Spleen (tissue), 11 donors: ENCODE data around the gene TCAF2. TPM values are rescaled to one million over a fixed set of nuclear protein-coding genes. Genes with fewer than 3 reads are reported as not detected.
"Not testable (repeated sequence)": the region's sequence is repeated elsewhere in the genome, so short reads cannot be mapped to it uniquely, and the experiment has no call there.

Experiments used
- DNase-seq: peaks from one replicate; pipeline ENCODE4 v3.0.0-alpha.2; 2020
- H3K27ac ChIP-seq, 8 donors: fragments of 200-600 bp; sonication (generic) in 7 of 8; 1 replicate in 4 of 8; 2 replicates in 4 of 8; pipeline versions ENCODE4 v1.5.0 to v1.8.0; 2016 to 2021; ENCODE audit warnings: inconsistent platforms in 4 of 8, mild to moderate bottlenecking in 4 of 8, moderate library complexity in 1 of 8
- H3K27me3 ChIP-seq, 7 donors: fragments of 200-600 bp; sonication (generic) in 6 of 7; replicated peaks in 1 of 7; 1 replicate in 4 of 7; 2 replicates in 3 of 7; pipeline versions ENCODE4 v1.5.0 to v1.8.0; 2016 to 2021; ENCODE audit warnings: inconsistent platforms in 3 of 7, mild to moderate bottlenecking in 1 of 7
- H3K36me3 ChIP-seq, 6 donors: fragments of 200-600 bp; sonication (generic) in 5 of 6; 1 replicate in 4 of 6; 2 replicates in 2 of 6; pipeline versions ENCODE4 v1.5.0 to v1.8.0; 2016 to 2021; ENCODE audit warnings: inconsistent platforms in 2 of 6
- H3K4me1 ChIP-seq, 6 donors: fragments of 200-600 bp; sonication (generic) in 5 of 6; 1 replicate in 3 of 6; 2 replicates in 3 of 6; pipeline versions ENCODE4 v1.5.0 to v1.8.0; 2016 to 2021; ENCODE audit warnings: inconsistent platforms in 3 of 6
- H3K4me3 ChIP-seq, 8 donors: fragments of 200-600 bp; sonication (generic) in 7 of 8; 1 replicate in 4 of 8; 2 replicates in 4 of 8; pipeline versions ENCODE4 v1.5.0 to v1.8.0; 2016 to 2021; ENCODE audit warnings: inconsistent platforms in 4 of 8, mild to moderate bottlenecking in 4 of 8, moderate library complexity in 2 of 8
- H3K9me3 ChIP-seq, 8 donors: fragments of 200-600 bp; sonication (generic) in 7 of 8; 1 replicate in 4 of 8; 2 replicates in 4 of 8; pipeline versions ENCODE4 v1.5.0 to v1.8.0; 2016 to 2021; ENCODE audit warnings: inconsistent platforms in 4 of 8
- CTCF ChIP-seq, 11 experiments: fragments of 200-600 bp in 7 of 11; fragments of 450-650 bp in 4 of 11; sonication (generic) in 4 of 11; IDR thresholded peaks in 8 of 11; conservative IDR thresholded peaks in 3 of 11; 1 replicate in 7 of 11; 2 replicates in 4 of 11; pipeline versions ENCODE4 v1.4.0 to v1.8.0; 2016 to 2021; ENCODE audit warnings: antibody characterized with exemption in 11 of 11, inconsistent platforms in 4 of 11, mild to moderate bottlenecking in 1 of 11
- POLR2AphosphoS5 ChIP-seq, 3 donors: sonication (generic); formaldehyde crosslinking; IDR thresholded peaks; one replicate each; pipeline ENCODE4 v1.5.1; 2017; ENCODE audit warnings: antibody characterized with exemption in 3 of 3
- WGBS, 5 donors: extraction: QIAGEN DNeasy Blood & Tissue Kit in 3 of 5; methylation state at CpG; one replicate each; pipeline versions ENCODE4 v1.1.5 to v1.1.7; 2013 to 2018; 5-methylcytosine and 5-hydroxymethylcytosine counted together
- intact Hi-C: fragments of 100-400 bp; cut with DNase I; formaldehyde crosslinking; loops from one replicate; pipeline ENCODE4 v1.15.0; 2023; ENCODE audit warnings: low total_unique reads
- polyA plus RNA-seq, 3 donors: library from polyadenylated mRNA; stranded (reverse); fragments of 200-250 nt; gene quantifications; one replicate each; pipeline ENCODE4 v1.2.1, GENCODE V29; 2013
- total RNA-seq, 7 donors: library from RNA; depleted of rRNA in 3 of 7; stranded (reverse); fragments of >200 nt in 3 of 7; fragmentation: NEBNext Ultra II Directional in 4 of 7; extraction: Animal tissue kit (Norgen Biotek cat#: 25700) in 4 of 7; gene quantifications; one replicate each; pipeline versions ENCODE4 v1.1.0 to v1.2.1, GENCODE V29; 2016 to 2021
- donor health status: healthy with polysubstance abuse.
- donor health status: DM: no; HTN: no; CAD: no; lungs with moderate emphysema.
- donor health status: DM: no; HTN: no; CAD: no.
- donor health status: Bipolar disorder and iron deficiency.
- donor health status: healthy.
- donor health status: DM: no; HTN: no; CAD: no.
- donor health status: DM: yes; HTN: yes; CAD: no.

TCAF2 gene
- total and polyA plus RNA-seq, 10 donors, result 1.0 to 12.3 (median 5.0) TPM

DNA sequence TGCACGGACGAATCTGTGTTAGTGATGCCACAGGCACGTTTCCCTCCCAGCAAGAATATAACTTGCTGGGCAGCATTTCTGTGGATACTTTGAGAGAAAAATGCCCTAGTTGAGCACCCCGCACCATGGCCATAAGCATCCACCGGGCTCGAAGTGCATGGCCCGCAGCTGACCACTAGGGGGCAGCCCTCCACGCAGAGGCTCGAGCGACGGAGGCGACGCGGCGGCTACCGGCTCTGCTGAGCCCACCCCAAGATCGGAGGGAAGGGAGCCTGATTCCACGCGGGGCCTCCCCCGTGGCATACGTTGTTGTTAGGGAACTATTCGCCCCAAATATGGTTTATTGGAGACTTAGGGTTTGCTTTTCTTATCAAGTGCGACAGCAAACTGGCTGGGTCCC lies 716 bp upstream of the TCAF2 start:
- TF ChIP-seq CTCF (IDR thresholded peaks at IDR 0.05 in 8 of 11, conservative IDR thresholded peaks at IDR 0.05 in 3 of 11) (peak in 4 of 11 experiments; percentile 24 to 83 (median 52)), POLR2AphosphoS5 (IDR thresholded peaks at IDR 0.05) (peak in 1 of 3 donors; percentile 25)
- intact Hi-C loops, H3K4me1 ChIP-seq, H3K27ac ChIP-seq, DNase-seq, H3K27me3 ChIP-seq, H3K36me3 ChIP-seq, H3K9me3 ChIP-seq: not testable (repeated sequence)
- 1% methylated on average over 13 of the region's 23 CpGs; no CpG with 5 or more reads in 4 of the 5 donors for WGBS, 5 donors
- H3K4me3 ChIP-seq, result peak overlapping the region in 1 of 8 donors; percentile 35

DNA sequence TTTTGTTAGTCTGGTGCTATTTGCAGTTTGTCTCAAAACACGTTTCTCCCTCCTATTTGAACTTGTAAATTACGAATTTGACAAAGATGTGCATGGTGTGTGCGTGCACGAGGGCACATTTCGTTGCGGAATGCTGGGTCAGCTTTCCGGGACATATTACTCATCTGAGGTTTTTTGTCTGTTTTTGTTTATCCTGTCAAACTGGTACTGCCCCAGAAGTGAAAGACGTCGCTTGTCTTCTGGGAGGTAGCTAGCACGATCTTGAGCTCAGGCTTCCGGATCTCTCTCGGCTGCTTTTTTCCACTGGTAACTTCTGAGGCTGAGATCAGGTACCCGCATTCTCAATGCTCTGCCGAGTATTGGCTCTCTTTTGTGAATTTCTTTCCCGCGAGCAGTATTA lies 401 bp downstream of the TCAF2 start:
- Histone ChIP-seq H3K27ac (peak overlapping the region in 2 of 8 donors; percentile 36 to 70), H3K4me3 (peak overlapping the region in 2 of 8 donors; percentile 39 to 41)
- H3K36me3 ChIP-seq, H3K27me3 ChIP-seq, H3K4me1 ChIP-seq, DNase-seq, intact Hi-C loops, H3K9me3 ChIP-seq: not testable (repeated sequence)
- no CpG with 5 or more reads among the region's 16 CpGs for WGBS, 5 donors

GRCh38 chr7:143622130-143622529 lies 1.4 kb downstream of the TCAF2 start:
- intact Hi-C loops, DNase-seq, H3K36me3 ChIP-seq, H3K4me1 ChIP-seq, H3K9me3 ChIP-seq, H3K27me3 ChIP-seq, H3K27ac ChIP-seq, H3K4me3 ChIP-seq: not testable (repeated sequence)
- 32 to 60% methylated on average over 2 to 5 of the region's 17 CpGs; no CpG with 5 or more reads in 3 of the 5 donors for WGBS, 5 donors

DNA sequence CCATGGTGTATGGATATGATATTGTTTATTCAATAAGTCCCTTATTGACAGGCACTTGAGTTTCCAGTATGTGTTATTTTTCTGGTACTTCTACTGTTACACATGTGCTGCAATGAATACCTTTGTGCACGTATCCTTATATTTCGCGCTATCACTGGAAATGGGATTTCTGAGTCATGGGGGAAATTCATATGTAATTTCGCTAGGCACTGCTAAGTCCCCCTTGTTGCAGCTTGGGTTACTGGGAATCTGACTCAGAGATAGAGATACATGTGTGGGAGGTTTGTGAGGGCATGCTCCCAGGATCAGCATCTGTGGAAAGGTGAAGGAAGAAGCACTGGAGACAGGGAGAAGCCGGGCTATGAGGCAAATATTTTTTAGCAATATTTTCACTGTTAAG lies 9.9 kb downstream of the TCAF2 start:
- H3K4me3 ChIP-seq, intact Hi-C loops, H3K27ac ChIP-seq, H3K27me3 ChIP-seq, DNase-seq, H3K9me3 ChIP-seq, H3K36me3 ChIP-seq, H3K4me1 ChIP-seq: not testable (repeated sequence)
- WGBS, 5 donors, result no CpG with 5 or more reads among the region's 5 CpGs

DNA sequence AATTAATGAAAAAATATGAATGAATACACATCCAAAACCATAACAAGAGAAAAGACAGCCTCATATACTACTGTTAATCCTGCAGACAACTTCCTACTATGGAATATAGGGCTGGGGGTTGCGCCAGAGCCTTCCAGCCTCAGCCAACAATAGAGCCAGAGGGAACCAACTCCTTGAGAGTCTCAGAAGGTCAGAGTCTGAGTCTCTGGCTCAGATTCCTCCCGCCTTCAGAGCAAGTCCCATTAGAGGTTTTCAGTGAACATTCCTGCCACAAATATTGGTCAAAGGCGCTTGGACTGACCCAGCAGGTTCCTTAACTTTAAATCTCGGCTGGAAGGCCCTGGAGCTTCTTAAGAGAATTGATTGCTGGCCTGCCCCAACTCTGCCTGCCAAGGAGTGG lies 11.7 kb downstream of the TCAF2 start:
- WGBS, 5 donors, result no CpG with 5 or more reads among the region's 4 CpGs
- H3K27ac ChIP-seq, H3K4me1 ChIP-seq, H3K27me3 ChIP-seq, intact Hi-C loops, H3K9me3 ChIP-seq, DNase-seq, H3K36me3 ChIP-seq, H3K4me3 ChIP-seq: not testable (repeated sequence)

GRCh38 chr7:143633013-143633618 lies 12.3 kb downstream of the TCAF2 start:
- H3K4me3 ChIP-seq, intact Hi-C loops, H3K9me3 ChIP-seq, H3K27me3 ChIP-seq, DNase-seq, H3K4me1 ChIP-seq, H3K36me3 ChIP-seq, H3K27ac ChIP-seq: not testable (repeated sequence)
- no CpG with 5 or more reads among the region's 6 CpGs for WGBS, 5 donors

DNA sequence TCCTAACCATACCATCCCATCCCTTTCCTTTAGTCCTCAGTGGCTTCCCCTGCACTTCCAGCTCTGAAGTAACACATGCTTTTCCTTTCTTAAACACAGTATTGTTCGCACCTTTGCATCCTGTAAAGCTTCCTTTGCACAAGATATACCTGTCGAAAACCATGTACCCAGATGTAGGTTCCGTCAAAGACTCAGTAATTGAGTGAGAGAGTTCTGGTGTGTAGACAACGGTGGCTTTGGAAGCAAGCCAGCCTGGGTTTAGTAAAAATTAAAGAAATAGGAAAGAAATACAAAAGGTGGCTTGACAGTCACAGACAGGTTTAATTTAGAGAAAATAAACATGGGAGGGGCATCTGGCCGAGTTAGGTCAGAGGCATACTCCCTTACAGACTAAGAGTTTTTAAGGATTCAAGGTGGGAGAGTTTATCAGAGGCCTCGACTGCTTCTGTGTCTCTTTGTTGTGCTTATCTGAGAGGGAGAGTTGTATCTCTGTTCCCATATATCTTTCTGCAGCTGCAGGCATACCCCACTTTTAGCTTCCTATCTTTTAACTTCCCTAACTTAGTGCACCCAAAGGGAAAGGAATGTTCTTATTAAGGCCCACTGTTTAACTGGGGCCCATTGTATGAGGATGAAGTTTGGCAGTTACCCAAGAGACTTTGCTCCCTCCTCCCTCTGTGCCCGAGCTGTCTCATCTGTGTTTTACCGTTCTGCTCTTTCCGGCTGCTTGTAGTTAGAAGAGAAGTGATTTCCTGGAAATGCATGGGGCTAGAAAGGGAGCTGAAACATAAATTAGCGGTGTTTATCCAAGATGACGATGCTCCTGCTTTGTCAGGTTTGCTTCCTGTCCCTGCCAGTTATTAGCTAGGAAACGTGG lies 14.8 kb downstream of the TCAF2 start:
- DNase-seq, H3K4me3 ChIP-seq, H3K9me3 ChIP-seq, H3K27me3 ChIP-seq, H3K27ac ChIP-seq, H3K36me3 ChIP-seq, H3K4me1 ChIP-seq, intact Hi-C loops: not testable (repeated sequence)
- WGBS, 5 donors, result no CpG with 5 or more reads among the region's 12 CpGs

DNA sequence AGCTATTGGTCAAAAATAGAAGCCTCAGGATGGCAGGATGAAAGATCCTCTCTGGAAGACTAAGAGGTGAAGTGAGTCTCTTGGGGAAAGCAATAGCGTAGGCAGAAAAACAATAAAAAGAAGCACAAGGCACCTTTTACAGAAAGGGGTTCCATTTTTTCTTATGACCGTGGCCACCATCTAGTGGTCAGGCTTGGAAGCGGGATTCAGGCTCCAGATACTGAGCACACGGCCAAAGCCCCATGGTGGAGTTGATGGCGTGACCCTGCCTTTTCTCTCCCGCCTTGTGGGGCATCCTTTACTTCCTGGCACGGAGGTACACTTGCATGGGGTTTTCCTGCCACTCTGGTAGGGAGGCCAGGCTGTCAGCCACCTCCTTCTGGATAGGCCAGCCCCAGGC lies 18.6 kb downstream of the TCAF2 start:
- H3K27me3 ChIP-seq, H3K27ac ChIP-seq, H3K36me3 ChIP-seq, H3K4me3 ChIP-seq, H3K4me1 ChIP-seq, DNase-seq, intact Hi-C loops, H3K9me3 ChIP-seq: not testable (repeated sequence)
- WGBS, 5 donors, result no CpG with 5 or more reads among the region's 7 CpGs

- H3K4me3 ChIP-seq, intact Hi-C loops, H3K36me3 ChIP-seq, H3K27ac ChIP-seq, H3K4me1 ChIP-seq, H3K9me3 ChIP-seq, H3K27me3 ChIP-seq, DNase-seq: not testable (repeated sequence)
- 50 to 92% (median 76%) methylated on average over 1 to 2 of the region's 9 CpGs; no CpG with 5 or more reads in 1 of the 5 donors for WGBS, 5 donors
These were observed 19.9 kb downstream of the TCAF2 start for GRCh38 chr7:143640528-143641189.

DNA sequence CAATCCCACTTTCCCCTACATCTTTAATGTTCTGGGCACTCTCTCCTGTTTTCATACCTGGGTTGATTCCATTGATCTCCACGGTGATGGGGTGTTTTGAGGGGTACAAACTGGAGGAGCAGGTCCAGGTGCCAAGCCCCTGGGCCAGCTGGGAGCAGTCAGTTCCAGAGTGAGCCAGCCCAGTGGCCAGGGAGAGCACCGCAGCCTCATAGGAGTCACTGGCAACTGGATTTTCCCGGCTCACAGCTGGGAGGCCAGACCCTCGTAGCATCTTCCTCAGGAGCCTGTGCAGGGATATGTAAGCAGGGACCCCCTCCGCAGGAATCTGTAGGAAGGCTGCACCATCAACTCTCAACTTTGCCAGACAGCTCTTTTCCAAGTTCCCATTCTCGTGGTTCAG lies 25.8 kb downstream of the TCAF2 start:
- H3K27ac ChIP-seq, intact Hi-C loops, H3K9me3 ChIP-seq, DNase-seq, H3K36me3 ChIP-seq, H3K4me3 ChIP-seq, H3K27me3 ChIP-seq, H3K4me1 ChIP-seq: not testable (repeated sequence)
- WGBS, 5 donors, result no CpG with 5 or more reads among the region's 6 CpGs
